GM19395 (cell line): ENCODE results near the gene PKD2L1.

Experiments used
- ATAC-seq: cut with Tn5 transposase; IDR thresholded peaks from one replicate; pipeline ENCODE4 v1.9.1; 2021; ENCODE audit warnings: mild to moderate bottlenecking, moderate library complexity; ENCODE audit not compliant: unreplicated experiment

Gene PKD2L1

GRCh38 chr10:100356067-100357017 lies 26.3 kb upstream of the PKD2L1 start:
- no peak for ATAC-seq

- no peak for ATAC-seq
Measured at GRCh38 chr10:100355086-100355485, 25.1 kb upstream of the PKD2L1 start.

DNA sequence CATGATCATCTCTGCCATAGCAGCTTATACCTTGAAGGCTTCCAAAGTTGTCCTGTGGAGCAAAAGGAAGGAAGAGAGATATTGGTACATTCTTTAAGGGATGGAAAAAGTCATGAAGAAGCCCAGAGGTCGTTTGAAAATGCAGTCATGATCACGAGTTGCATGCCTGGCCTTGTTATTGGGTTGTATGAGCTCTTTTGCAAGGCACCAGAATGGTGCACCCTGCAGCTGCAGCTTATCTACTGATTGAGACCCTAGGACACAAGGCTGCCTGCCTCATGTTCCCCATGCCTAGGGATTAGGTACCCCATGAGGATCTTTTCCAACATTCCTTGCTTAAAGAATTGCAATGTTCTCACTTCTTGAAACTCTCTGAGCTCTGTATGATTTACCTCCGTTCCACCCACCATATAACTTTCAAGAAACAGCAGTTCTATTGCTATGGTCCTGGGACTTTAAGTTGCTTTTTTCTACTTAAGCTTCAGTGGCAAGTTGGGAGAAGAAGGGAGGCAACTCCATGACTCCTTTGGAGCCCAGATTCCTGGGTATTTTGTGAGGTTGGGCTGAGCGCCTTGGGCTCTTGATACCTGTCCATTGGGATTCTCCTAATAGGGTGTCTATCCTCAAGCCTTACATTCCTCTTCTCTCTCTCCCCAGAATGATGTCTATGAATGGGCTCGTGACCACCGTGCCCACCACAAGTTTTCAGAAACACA lies 23.9 kb upstream of the PKD2L1 start:
- ATAC-seq = no peak

DNA sequence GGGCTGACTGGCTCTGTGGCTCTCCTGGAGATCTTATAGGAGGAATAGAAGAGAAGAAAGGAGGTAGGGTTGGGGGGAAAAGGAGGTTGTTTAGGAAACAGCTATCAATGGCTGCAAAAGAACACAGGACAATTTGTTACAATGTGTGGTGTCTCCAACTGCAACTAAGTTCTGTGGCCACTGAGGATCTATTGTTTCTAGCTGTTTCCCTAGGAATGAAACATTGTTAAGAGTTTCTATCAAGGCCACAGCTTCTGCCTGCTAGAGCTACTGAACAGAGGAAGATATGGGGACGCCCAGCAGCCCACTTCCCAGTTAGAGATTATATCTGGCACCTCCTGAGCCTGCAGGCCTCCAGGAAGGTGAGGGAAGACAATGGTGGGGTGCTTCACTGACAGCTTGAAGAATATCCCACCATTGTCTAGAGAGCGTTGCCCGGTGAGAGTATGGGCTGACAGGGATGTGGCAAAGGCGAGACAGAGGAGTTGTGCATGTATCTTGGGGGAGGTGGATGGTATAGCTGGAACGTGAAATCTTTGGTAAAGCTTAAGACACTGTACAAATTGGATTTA lies 21.0 kb upstream of the PKD2L1 start:
- ATAC-seq = no peak

DNA sequence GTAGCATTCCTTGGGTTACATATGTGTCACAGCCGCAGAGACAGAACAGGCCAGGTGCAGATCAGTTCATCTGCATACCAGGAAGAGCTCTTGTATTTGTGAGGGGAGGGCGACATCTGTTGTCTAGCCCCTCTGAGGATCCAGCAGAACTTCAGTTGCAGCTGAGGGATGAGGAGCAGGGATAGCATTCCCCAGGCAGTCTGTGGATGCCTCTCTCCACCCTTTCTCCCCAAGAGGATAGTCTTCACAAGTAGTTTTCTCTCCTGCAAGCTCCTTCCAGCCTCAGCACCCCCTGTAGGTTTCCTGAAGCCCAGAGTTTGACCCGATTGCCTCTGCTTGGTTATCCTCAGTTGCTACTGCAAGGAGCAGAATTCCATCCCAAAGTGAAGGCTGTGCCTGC lies 19.6 kb upstream of the PKD2L1 start:
- ATAC-seq = no peak

GRCh38 chr10:100349087-100349486 lies 19.1 kb upstream of the PKD2L1 start:
- ATAC-seq = no peak

DNA sequence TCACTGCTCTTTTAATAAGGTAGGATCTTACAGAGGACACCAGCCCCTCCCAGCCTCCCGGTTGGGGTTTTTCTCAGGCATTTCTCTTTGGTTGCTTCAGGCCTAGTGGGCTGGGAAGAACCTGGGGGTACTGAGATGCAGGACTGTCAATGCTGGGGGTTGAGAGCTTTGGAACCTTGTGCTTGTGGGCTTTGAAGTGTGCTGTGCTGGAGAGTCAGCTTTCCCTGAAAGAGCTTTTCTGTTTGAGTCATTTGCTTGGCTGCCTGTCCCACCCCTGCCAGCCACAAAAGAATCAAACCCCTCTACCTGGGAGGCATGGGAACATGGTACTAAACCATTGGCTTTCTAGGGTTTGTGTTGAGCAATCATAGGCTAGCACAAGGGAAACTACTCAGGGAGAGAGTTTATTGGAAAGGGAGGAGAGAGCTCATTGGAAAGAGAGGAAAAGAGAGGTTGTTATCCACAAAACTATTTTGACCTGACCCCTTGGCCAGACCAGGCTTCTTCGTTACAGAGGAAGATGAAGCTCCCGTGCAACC lies 18.4 kb upstream of the PKD2L1 start:
- ATAC-seq = no peak

- ATAC-seq = no peak
Measured at GRCh38 chr10:100347568-100348195, 17.7 kb upstream of the PKD2L1 start.

DNA sequence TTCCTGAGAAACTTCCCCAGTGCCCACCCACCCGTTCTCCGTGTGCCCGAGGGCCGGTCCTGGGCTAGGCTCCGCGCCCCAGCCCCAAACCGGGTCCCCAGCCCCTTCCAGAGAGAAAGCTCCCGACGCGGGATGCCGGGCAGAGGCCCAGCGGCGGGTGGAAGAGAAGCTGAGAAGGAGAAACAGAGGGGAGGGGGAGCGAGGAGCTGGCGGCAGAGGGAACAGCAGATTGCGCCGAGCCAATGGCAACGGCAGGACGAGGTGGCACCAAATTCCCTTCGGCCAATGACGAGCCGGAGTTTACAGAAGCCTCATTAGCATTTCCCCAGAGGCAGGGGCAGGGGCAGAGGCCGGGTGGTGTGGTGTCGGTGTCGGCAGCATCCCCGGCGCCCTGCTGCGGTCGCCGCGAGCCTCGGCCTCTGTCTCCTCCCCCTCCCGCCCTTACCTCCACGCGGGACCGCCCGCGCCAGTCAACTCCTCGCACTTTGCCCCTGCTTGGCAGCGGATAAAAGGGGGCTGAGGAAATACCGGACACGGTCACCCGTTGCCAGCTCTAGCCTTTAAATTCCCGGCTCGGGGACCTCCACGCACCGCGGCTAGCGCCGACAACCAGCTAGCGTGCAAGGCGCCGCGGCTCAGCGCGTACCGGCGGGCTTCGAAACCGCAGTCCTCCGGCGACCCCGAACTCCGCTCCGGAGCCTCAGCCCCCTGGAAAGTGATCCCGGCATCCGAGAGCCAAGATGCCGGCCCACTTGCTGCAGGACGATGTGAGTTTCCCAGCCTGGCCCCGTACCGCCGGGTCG lies 16.9 kb upstream of the PKD2L1 start, which contains the start of gene SCD:
Gene SCD, plus strand, starts transcription at position 469 of the 803 bp plus-strand sequence. Its CDS starts 272 bp downstream, at position 741.
- ATAC-seq = peak; percentile 92

DNA sequence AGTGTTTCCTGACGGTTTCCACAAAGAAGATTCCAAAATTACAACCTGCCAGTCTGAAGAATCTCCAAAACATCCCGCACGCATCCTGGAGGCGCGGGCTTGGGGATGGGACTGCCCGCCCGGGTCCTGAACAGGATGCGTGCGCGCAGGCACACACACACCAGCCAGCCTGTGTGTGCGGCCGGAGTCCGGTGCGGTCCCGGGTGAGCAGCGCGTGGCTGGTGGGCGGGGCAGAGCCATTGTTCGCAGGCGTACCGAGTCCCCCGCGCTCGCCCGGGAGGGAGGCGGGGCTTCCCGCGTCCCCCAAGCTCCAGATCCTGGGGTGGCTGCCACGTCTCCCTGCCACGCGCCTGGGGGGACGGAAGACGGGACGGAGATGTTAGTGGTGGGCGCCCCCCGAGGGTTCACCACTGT lies 16.3 kb upstream of the PKD2L1 start:
- peak; percentile 53 for ATAC-seq

DNA sequence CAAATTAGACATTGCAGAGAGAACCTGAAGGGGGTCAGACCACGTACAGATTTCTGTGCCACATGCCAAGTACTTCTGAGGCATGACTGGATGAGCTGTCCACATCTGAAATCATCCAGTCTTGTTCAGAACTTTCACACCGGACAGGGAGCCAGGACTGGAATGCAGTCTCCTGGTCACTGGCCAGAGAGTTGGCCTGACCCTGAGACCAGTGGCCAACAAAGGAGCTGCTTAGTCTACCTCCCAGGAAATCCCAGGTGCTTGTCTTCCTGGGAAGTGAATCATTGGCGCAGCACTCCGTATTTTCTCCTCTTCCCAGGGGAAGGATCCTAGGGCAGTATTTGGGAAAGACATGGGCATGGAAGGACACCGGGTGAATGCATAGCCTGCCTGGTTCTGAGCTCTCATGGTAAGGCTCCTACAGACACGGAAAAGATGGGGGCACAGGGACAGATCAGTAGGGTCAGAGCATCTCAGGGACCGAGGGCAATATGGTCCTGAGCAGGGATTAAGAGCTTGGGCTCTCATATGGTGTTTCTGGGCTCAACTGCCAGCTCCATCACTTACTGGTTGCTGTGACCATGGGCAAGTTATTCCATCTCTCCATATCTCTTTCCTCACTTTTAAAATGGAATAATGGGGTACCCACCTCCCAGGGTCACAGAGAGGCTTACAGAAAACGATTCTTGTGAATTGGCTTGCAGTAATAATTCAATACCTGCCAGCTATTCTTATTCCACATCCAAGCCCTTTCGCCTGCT lies 15.7 kb upstream of the PKD2L1 start:
- no peak for ATAC-seq

- ATAC-seq = no peak
Measured at GRCh38 chr10:100344241-100344788, 14.3 kb upstream of the PKD2L1 start.

DNA sequence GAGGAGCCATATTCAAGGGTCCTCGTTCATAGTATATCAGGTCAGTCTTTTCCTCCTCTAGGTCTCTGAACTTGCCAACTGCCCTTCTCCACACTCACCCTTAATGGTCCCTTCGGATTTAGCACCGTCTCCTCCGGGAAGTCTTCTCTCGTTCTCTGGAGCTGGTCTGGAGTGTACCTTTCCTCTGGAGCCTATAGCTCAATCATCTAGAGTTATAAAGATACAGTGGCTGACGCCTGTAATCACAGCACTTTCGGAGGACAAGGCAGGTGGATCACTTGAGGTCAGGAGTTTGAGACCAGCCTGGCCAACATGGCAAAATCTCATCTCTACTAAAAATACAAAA lies 12.6 kb upstream of the PKD2L1 start:
- no peak for ATAC-seq

GRCh38 chr10:100341953-100342626 lies 12.1 kb upstream of the PKD2L1 start:
- no peak for ATAC-seq

DNA sequence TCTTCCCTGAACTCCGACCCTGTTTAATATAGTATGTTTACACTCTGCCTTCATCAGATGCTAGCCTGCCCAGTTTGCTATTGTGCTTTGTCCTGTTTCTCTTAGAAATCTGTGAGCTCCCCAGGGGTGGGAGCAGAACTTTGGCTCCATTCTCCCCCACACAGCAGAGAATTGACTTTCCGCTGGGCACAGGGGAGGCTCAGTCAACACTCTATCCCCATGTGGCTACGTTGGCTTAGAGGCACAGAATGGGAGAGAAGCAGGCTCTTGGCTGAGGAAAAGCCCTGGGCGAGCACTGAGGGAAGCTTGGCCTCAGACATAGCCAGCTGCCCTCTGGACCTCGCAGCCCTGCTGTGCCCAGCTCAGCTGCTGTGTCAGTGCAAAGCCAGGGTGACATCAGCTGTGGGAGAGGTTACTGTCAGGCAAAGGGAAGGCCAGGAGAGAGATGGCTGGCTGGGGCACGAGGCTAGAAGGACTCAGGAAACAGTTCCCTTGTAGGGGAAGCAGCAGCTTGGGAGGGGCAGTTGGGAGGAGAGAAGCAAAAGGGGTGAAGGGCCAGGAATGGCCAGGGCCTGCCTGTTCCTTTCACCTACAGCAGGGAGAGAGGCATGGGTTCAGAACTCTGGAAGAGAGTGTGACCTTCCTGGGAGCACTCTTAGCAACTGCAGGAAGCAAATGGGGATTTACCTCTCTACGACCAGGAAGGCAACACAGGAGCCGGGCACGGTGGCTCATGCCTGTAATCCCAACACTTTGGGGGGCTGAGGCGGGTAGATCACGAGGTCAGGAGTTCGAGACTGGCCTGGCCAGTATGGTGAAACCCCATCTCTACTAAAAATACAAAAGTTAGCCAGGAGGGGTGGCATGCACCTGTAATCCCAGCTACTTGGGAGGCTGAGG lies 11.2 kb upstream of the PKD2L1 start:
- no peak for ATAC-seq

- peak; percentile 68 for ATAC-seq
Measured at GRCh38 chr10:100339236-100339635, 9.2 kb upstream of the PKD2L1 start.

- peak; percentile 59 for ATAC-seq
Measured at GRCh38 chr10:100338434-100339036, 8.5 kb upstream of the PKD2L1 start.
